Right ventricle myocardium superior (tissue), 1 donor: ENCODE results near the gene IQSEC1. TPM values are rescaled to one million over a fixed set of nuclear protein-coding genes. Genes with fewer than 3 reads are reported as not detected.

Source experiments
- ATAC-seq: fragments of 200-7000 bp; cut with Tn5 transposase; one replicate; pipeline ENCODE4 v1.9.1; 2020; ENCODE audit warnings: mild to moderate bottlenecking; ENCODE audit not compliant: poor library complexity
- DNase-seq: peaks from one replicate; pipeline ENCODE4 v3.0.0-alpha.2; 2020
- intact Hi-C: fragments of 100-400 bp; cut with DNase I; formaldehyde crosslinking; loops from one replicate; pipeline ENCODE4 v1.11.2; 2022
- total RNA-seq: library from RNA; stranded (reverse); fragmentation: NEBNext Ultra II Directional; extraction: Animal tissue kit (Norgen Biotek cat#: 25700); gene quantifications from one replicate; pipeline ENCODE4 v1.2.1, GENCODE V29; 2021
- donor health status: DM: no; HTN: yes; CAD: no; lungs with severe emphysema.

Gene IQSEC1
- total RNA-seq, 1 donor from 2014 or later, result 78.6 TPM

GRCh38 chr3:13075986-13076654 is 2.9 kb upstream of the IQSEC1 start:
- no peak for DNase-seq
- no peak for ATAC-seq
- intact Hi-C loops, result no loop called here

- intact Hi-C loops, result no loop called here
- DNase-seq, result no peak
- ATAC-seq, result no peak
These were observed 2.1 kb upstream of the IQSEC1 start for GRCh38 chr3:13075318-13075717.

GRCh38 chr3:13074006-13074375 is 762 bp upstream of the IQSEC1 start:
- no peak for DNase-seq
- no peak for ATAC-seq
- intact Hi-C loops, result no loop called here

- no peak for DNase-seq
- intact Hi-C loops, result no loop called here
- ATAC-seq, result peak; percentile 15
These were observed 466 bp downstream of the IQSEC1 start for GRCh38 chr3:13072600-13073325.

GRCh38 chr3:13072239-13072599 is 1.0 kb downstream of the IQSEC1 start:
- ATAC-seq (peak; percentile 80), DNase-seq (peak; percentile 82)
- intact Hi-C loops, result no loop called here

GRCh38 chr3:13071695-13072094 is 1.5 kb downstream of the IQSEC1 start:
- intact Hi-C loops, result no loop called here
- DNase-seq (no peak), ATAC-seq (no peak)

- intact Hi-C loops, result no loop called here
- no peak for ATAC-seq
- DNase-seq, result no peak
These were observed 2.7 kb downstream of the IQSEC1 start for GRCh38 chr3:13070391-13071070.

DNA sequence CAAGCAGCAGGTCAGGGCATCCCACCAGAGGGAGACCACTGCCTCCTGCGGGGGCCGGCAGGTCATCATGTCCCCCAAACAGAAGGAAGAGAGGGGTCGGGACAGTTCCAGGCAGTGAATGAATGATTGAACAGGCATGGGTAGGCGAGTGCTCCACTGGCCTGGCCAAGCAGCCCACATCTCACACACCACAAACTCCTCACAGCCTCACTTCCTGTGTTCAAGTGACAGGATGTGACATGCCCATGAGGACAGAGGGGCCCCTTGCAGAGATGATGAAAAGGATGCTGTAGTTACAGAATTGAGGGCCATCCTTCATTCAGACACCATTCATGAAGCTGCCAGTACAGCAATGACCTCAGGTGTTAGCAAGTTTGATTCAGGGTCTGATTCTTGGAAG is 3.7 kb downstream of the IQSEC1 start:
- ATAC-seq, result no peak
- intact Hi-C loops, result no loop called here
- DNase-seq, result no peak

GRCh38 chr3:13068269-13069010 is 4.8 kb downstream of the IQSEC1 start:
- intact Hi-C loops, result no loop called here
- DNase-seq (no peak), ATAC-seq (no peak)

- intact Hi-C loops, result no loop called here
- ATAC-seq, result no peak
- no peak for DNase-seq
These were observed 5.5 kb downstream of the IQSEC1 start for GRCh38 chr3:13067778-13068177.

GRCh38 chr3:13066834-13067233 is 6.4 kb downstream of the IQSEC1 start:
- intact Hi-C loops, result no loop called here
- ATAC-seq, result no peak

GRCh38 chr3:13066236-13066635 is 7.0 kb downstream of the IQSEC1 start:
- ATAC-seq (no peak), DNase-seq (no peak)
- intact Hi-C loops, result no loop called here

More at GRCh38 chr3:13066834-13067233, 6.4 kb downstream of the IQSEC1 start:
- no peak for DNase-seq

DNA sequence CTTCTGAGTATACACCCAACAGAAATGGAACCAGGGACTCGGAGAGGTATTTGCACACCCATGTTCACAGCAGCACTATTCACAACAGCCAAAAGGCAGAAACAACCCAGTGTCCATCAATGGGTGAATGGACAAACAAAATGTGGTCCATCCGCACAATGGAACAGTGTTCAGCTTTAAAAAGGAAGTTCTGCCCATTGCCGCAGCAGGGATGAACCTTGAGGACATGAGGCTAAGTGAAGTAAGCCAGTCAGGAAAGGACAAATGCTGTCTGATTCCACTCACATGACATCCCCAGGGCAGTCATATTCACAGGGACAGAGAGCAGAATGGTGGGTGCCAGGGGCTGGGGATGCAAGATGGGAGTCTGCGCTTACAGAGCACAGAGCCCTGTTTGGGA is 7.5 kb downstream of the IQSEC1 start:
- DNase-seq, result no peak
- no peak for ATAC-seq
- intact Hi-C loops, result no loop called here

GRCh38 chr3:13064964-13065363 is 8.3 kb downstream of the IQSEC1 start:
- intact Hi-C loops, result no loop called here
- DNase-seq, result no peak
- no peak for ATAC-seq

GRCh38 chr3:13064159-13064868 is 8.9 kb downstream of the IQSEC1 start:
- intact Hi-C loops, result no loop called here
- DNase-seq (no peak), ATAC-seq (no peak)

GRCh38 chr3:13063225-13063624 is 10.0 kb downstream of the IQSEC1 start:
- intact Hi-C loops, result no loop called here
- DNase-seq (no peak), ATAC-seq (no peak)

GRCh38 chr3:13062647-13063046 is 10.6 kb downstream of the IQSEC1 start:
- ATAC-seq (no peak), DNase-seq (no peak)
- intact Hi-C loops, result no loop called here

- intact Hi-C loops, result no loop called here
- DNase-seq, result no peak
- ATAC-seq, result no peak
These were observed 12.8 kb downstream of the IQSEC1 start for GRCh38 chr3:13060341-13060910.
